IMR-90 (cell line): Measurements from ENCODE around the gene FNDC3B.

Source experiments
- BHLHE40 ChIP-seq: fragments of 150-350 bp; IDR thresholded peaks from 2 replicates; pipeline ENCODE4 v1.6.1; 2016; ENCODE audit warnings: mild to moderate bottlenecking, low read depth, low read length
- CHD1 ChIP-seq: IDR thresholded peaks from 2 replicates; pipeline ENCODE4 v1.6.1; 2012; ENCODE audit warnings: low read depth, low read length, improper control_type of control experiment
- CTCF ChIP-seq: conservative IDR thresholded peaks from 2 replicates; pipeline ENCODE4 v1.5.1; 2012; ENCODE audit warnings: mild to moderate bottlenecking, low read depth, low read length, improper control_type of control experiment
- POLR2A ChIP-seq: IDR thresholded peaks from 2 replicates; pipeline ENCODE4 v1.6.1; 2012; ENCODE audit warnings: mild to moderate bottlenecking, low read depth, low read length
- RFX5 ChIP-seq: IDR thresholded peaks from 2 replicates; pipeline ENCODE4 v1.8.0; 2012; ENCODE audit warnings: low read depth, mild to moderate bottlenecking, low read length, moderate library complexity
- SMC3 ChIP-seq: fragments of 150-350 bp; IDR thresholded peaks from 2 replicates; pipeline ENCODE4 v1.6.1; 2016; ENCODE audit warnings: low read depth, mild to moderate bottlenecking, antibody characterized with exemption, low read length, moderate library complexity
- USF2 ChIP-seq: fragments of 150-350 bp; IDR thresholded peaks from 2 replicates; pipeline ENCODE4 v1.6.1; 2017; ENCODE audit warnings: mild to moderate bottlenecking, antibody characterized with exemption, low read length, low read depth

- TF ChIP-seq SMC3 (no peak), CTCF (no peak), CHD1 (no peak), BHLHE40 (no peak), POLR2A (no peak), USF2 (no peak), RFX5 (no peak)
Measured at GRCh38 chr3:172263781-172264486, 224.6 kb downstream of the FNDC3B start.
